WTC11 (cell line): ENCODE measurements around the gene RHOV. TPM values are rescaled to one million over a fixed set of nuclear protein-coding genes. Genes with fewer than 3 reads are reported as not detected.

Source experiments
- ATF3 ChIP-seq: sonication (generic); formaldehyde crosslinking; conservative IDR thresholded peaks from 2 replicates; pipeline ENCODE4 v1.8.1; 2022; ENCODE audit warnings: mild to moderate bottlenecking, missing genetic modification reagents
- ATF6 ChIP-seq: sonication (generic); formaldehyde crosslinking; IDR thresholded peaks from 2 replicates; pipeline ENCODE4 v1.8.1; 2023; ENCODE audit warnings: mild to moderate bottlenecking, missing genetic modification reagents
- CBFB ChIP-seq: sonication (generic); formaldehyde crosslinking; IDR thresholded peaks from 2 replicates; pipeline ENCODE4 v1.8.1; 2022; ENCODE audit warnings: mild to moderate bottlenecking, low read depth, missing genetic modification reagents
- CREM ChIP-seq: sonication (generic); formaldehyde crosslinking; IDR thresholded peaks from 2 replicates; pipeline ENCODE4 v1.8.1; 2022; ENCODE audit warnings: mild to moderate bottlenecking, missing genetic modification reagents, moderate library complexity
- CTCF ChIP-seq: fragments of 200-600 bp; IDR thresholded peaks from 2 replicates; pipeline ENCODE4 v1.8.0; 2022; ENCODE audit warnings: antibody characterized with exemption
- E2F4 ChIP-seq: sonication (generic); formaldehyde crosslinking; IDR thresholded peaks from 2 replicates; pipeline ENCODE4 v1.8.1; 2022; ENCODE audit warnings: low read depth, mild to moderate bottlenecking, moderate library complexity, missing genetic modification reagents, borderline replicate concordance
- FOXJ3 ChIP-seq: sonication (generic); formaldehyde crosslinking; IDR thresholded peaks from 2 replicates; pipeline ENCODE4 v1.9.0; 2021; ENCODE audit warnings: missing genetic modification reagents, mild to moderate bottlenecking, borderline replicate concordance
- FOXK1 ChIP-seq: sonication (generic); formaldehyde crosslinking; IDR thresholded peaks from 2 replicates; pipeline ENCODE4 v1.8.0; 2022; ENCODE audit warnings: mild to moderate bottlenecking, moderate library complexity, missing genetic modification reagents
- GTF2I ChIP-seq: fragments of 250-450 bp; sonication (Bioruptor Pico); conservative IDR thresholded peaks from 2 replicates; pipeline ENCODE4 v1.4.0; 2021; ENCODE audit warnings: mild to moderate bottlenecking
- IRF2 ChIP-seq: sonication (generic); formaldehyde crosslinking; IDR thresholded peaks from 2 replicates; pipeline ENCODE4 v1.8.0; 2022; ENCODE audit warnings: low read depth, missing genetic modification reagents, borderline replicate concordance
- MAX ChIP-seq: sonication (generic); formaldehyde crosslinking; IDR thresholded peaks from 2 replicates; pipeline ENCODE4 v1.8.0; 2022; ENCODE audit warnings: mild to moderate bottlenecking, missing genetic modification reagents
- NR2C2 ChIP-seq: sonication (generic); formaldehyde crosslinking; IDR thresholded peaks from 2 replicates; pipeline ENCODE4 v1.8.0; 2022; ENCODE audit warnings: mild to moderate bottlenecking, missing genetic modification reagents
- PRRX2 ChIP-seq: fragments of 250-450 bp; sonication (Bioruptor Pico); IDR thresholded peaks from 2 replicates; pipeline ENCODE4 v1.8.0; 2021; ENCODE audit warnings: mild to moderate bottlenecking
- RELA ChIP-seq: sonication (generic); formaldehyde crosslinking; IDR thresholded peaks from 2 replicates; pipeline ENCODE4 v1.8.1; 2022; ENCODE audit warnings: missing genetic modification reagents, mild to moderate bottlenecking, borderline replicate concordance
- RORB ChIP-seq: fragments of 250-450 bp; sonication (Bioruptor Pico); IDR thresholded peaks from 2 replicates; pipeline ENCODE4 v1.9.0; 2021; ENCODE audit warnings: mild to moderate bottlenecking
- SP1 ChIP-seq: sonication (generic); formaldehyde crosslinking; conservative IDR thresholded peaks from 2 replicates; pipeline ENCODE4 v1.8.1; 2022; ENCODE audit warnings: missing genetic modification reagents
- TCF7 ChIP-seq: sonication (generic); formaldehyde crosslinking; IDR thresholded peaks from 2 replicates; pipeline ENCODE4 v1.8.0; 2022; ENCODE audit warnings: mild to moderate bottlenecking, low read depth, missing genetic modification reagents, moderate library complexity
- TEAD4 ChIP-seq: sonication (generic); formaldehyde crosslinking; IDR thresholded peaks from 2 replicates; pipeline ENCODE4 v1.8.0; 2022; ENCODE audit warnings: mild to moderate bottlenecking, missing genetic modification reagents
- ZBTB21 ChIP-seq: sonication (generic); formaldehyde crosslinking; IDR thresholded peaks from 2 replicates; pipeline ENCODE4 v1.8.1; 2023; ENCODE audit warnings: mild to moderate bottlenecking, missing genetic modification reagents, borderline replicate concordance
- ZNF138 ChIP-seq: sonication (generic); formaldehyde crosslinking; conservative IDR thresholded peaks from 2 replicates; pipeline ENCODE4 v1.8.1; 2022; ENCODE audit warnings: mild to moderate bottlenecking, moderate library complexity, missing genetic modification reagents
- ZNF232 ChIP-seq: sonication (generic); formaldehyde crosslinking; IDR thresholded peaks from 2 replicates; pipeline ENCODE4 v1.8.0; 2022; ENCODE audit warnings: mild to moderate bottlenecking, missing genetic modification reagents
- ZNF416 ChIP-seq: fragments of 250-450 bp; sonication (Bioruptor Pico); IDR thresholded peaks from 2 replicates; pipeline ENCODE4 v1.9.0; 2021; ENCODE audit warnings: mild to moderate bottlenecking, inconsistent platforms
- ZNF423 ChIP-seq: fragments of 250-450 bp; sonication (Bioruptor Pico); IDR thresholded peaks from 2 replicates; pipeline ENCODE4 v2.1.2; 2022; ENCODE audit warnings: mild to moderate bottlenecking, moderate library complexity
- ZSCAN18 ChIP-seq: fragments of 250-450 bp; sonication (Bioruptor Pico); IDR thresholded peaks from 2 replicates; pipeline ENCODE4 v2.1.2; 2022; ENCODE audit warnings: mild to moderate bottlenecking, moderate library complexity
- total RNA-seq: library from RNA; stranded (reverse); gene quantifications from 3 replicates; pipeline ENCODE4 v1.2.3, GENCODE V29; 2021

The RHOV gene
- total RNA-seq, 1 experiment from 2014 or later: 5.0 TPM

- TF ChIP-seq GTF2I (CRISPR knock-in tag) (no peak), RORB (CRISPR knock-in tag) (no peak), RELA (CRISPR knock-in tag) (no peak), FOXJ3 (CRISPR knock-in tag) (no peak), ZNF138 (CRISPR knock-in tag) (0 out of 2 replicates have a peak, but pooled peaks have one; percentile 13), FOXK1 (0 out of 2 replicates have a peak, but pooled peaks have one; percentile 13), ZNF232 (CRISPR knock-in tag) (no peak), ATF3 (CRISPR knock-in tag) (no peak), PRRX2 (CRISPR knock-in tag) (no peak), TEAD4 (CRISPR knock-in tag) (no peak), ZBTB21 (0 out of 2 replicates have a peak, but pooled peaks have one; percentile 15), SP1 (CRISPR knock-in tag) (peak; percentile 69), CTCF (peak; percentile 83), TCF7 (CRISPR knock-in tag) (no peak), ZNF423 (peak; percentile 88), ZSCAN18 (CRISPR knock-in tag) (no peak), MAX (CRISPR knock-in tag) (peak; percentile 51; the same call in 1 of the 2 replicates), IRF2 (CRISPR knock-in tag) (no peak), E2F4 (CRISPR knock-in tag) (no peak), ZNF416 (no peak), ATF6 (CRISPR knock-in tag) (no peak), CREM (CRISPR knock-in tag) (peak; percentile 69; the same call in 1 of the 2 replicates), CBFB (CRISPR knock-in tag) (no peak), NR2C2 (CRISPR knock-in tag) (no peak)
These were observed 32.3 kb upstream of the RHOV start (continued) for GRCh38 chr15:40906091-40906990.
